ENCODE measurements around the gene RASGEF1C.
"Not testable (repeated sequence)": the region's sequence is repeated elsewhere in the genome, so short reads cannot be mapped to it uniquely, and the experiment has no call there.

Gene RASGEF1C

DNA sequence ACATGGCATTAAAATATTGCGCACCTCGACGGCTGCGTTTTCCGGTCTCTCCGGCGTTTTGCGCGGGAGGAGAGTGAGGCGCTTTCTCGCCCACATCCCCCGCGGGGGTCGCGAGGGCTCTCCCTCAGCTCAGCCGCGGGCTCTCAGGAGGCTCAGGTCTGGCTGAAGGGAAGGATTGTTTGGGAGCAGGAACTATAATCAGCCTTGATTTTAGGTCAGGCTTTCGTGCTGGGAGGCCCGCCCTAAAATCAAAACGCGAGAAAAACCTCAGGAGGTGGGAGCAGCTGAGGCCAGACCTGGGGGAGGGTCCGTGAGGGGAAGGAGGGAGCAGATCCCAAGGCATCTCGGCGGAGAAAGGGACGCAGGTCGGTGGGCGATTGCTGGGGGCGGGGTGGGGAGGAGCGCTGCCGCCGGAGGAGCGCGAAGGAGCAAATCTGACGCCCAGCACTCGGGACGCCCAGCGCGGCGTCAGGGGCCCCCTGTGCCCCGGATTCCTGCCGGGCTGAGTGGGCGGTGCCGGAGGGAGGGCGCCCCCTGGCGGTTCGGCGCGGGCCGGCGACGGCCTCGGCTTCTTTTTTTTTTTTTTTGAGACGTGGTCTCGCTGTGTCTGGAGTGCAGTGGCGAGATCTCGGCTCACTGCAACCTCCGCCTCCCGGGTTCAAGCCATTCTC is 118.8 kb downstream of the RASGEF1C start:
- no peak for TF ChIP-seq POLR2A (IDR thresholded peaks at IDR 0.05; ENCODE audit: low read depth, low read length)
- FAIRE-seq (no peak), DNase-seq (ENCODE audit: insufficient read length, low spot score) (peak; percentile 81)

DNA sequence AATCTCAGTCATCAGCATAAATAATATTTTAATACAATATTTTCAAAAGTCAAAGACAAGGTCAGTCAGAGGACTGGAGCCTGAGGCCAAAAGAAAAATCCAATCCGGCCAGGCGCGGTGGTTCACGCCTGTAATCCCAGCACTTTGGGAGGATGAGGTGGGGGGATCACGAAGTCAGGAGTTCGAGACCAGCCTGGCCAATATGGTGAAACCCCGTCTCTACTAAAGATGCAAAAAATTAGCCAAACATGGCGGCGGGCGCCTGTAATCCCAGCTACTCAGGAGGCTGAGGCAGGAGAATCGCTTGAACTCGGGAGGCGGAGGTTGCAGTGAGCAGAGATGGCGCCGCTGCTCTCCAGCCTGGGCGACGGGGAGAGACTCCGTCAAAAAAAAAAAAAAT is 119.4 kb downstream of the RASGEF1C start:
- not testable (repeated sequence) for DNase-seq (ENCODE audit: insufficient read length, low spot score); FAIRE-seq

GRCh38 chr5:180088561-180088960 is 120.5 kb downstream of the RASGEF1C start:
- TF ChIP-seq POLR2A (IDR thresholded peaks at IDR 0.05; ENCODE audit: low read depth, low read length) = no peak
- DNase-seq (ENCODE audit: insufficient read length, low spot score) (no peak), FAIRE-seq (no peak)

DNA sequence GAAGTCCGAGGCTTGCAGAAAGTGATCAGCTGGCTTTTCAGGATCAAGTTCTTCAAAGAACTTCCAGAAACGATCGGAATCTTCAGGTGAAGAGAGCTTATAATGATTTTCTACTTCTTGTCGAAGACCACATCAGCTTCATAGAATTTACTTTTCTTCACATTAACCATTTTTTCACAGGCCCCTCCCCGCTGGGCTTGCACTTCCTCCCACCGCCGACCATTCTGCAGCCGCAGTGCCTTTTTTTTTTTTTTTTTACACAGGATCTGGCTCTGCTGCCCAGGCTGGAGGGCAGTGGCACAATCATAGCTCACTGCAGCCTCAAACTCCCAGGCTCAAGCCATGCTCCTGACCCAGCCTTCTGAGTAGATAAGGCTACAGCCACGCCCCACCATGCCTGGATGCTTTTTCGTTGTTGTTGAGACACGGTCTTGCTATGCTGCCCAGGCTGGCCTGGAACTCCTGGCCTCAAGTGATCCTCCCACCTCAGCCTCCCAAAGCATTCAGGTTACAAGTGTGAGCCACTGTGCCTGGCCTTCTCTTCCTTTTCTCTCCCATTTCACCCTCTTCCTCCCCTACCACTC is 122.1 kb downstream of the RASGEF1C start:
- FAIRE-seq = no peak
- DNase-seq (ENCODE audit: insufficient read length, low spot score) = no peak
- no peak for TF ChIP-seq POLR2A (IDR thresholded peaks at IDR 0.05; ENCODE audit: low read depth, low read length)

DNA sequence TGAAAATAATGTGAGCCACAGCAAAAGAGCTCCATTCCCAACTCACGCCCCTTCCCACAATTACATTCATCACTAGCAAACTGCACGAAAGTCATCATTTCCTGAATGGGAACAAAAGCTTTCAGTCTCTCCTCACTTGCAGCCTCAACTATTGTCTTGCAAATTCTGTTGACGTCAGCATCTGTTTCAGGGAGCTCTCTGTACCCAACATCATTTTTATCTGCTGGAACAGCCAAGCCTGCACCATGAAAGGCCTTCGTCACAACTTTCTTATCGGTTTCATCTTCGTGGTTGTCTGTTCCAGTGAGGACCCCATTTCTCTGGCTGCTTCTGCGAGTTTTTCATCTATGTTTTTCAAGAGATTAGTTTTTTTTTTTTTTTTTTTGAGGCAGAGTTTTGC is 123.2 kb downstream of the RASGEF1C start:
- FAIRE-seq (no peak), DNase-seq (ENCODE audit: insufficient read length, low spot score) (no peak)
- TF ChIP-seq POLR2A (IDR thresholded peaks at IDR 0.05; ENCODE audit: low read depth, low read length) = no peak

DNA sequence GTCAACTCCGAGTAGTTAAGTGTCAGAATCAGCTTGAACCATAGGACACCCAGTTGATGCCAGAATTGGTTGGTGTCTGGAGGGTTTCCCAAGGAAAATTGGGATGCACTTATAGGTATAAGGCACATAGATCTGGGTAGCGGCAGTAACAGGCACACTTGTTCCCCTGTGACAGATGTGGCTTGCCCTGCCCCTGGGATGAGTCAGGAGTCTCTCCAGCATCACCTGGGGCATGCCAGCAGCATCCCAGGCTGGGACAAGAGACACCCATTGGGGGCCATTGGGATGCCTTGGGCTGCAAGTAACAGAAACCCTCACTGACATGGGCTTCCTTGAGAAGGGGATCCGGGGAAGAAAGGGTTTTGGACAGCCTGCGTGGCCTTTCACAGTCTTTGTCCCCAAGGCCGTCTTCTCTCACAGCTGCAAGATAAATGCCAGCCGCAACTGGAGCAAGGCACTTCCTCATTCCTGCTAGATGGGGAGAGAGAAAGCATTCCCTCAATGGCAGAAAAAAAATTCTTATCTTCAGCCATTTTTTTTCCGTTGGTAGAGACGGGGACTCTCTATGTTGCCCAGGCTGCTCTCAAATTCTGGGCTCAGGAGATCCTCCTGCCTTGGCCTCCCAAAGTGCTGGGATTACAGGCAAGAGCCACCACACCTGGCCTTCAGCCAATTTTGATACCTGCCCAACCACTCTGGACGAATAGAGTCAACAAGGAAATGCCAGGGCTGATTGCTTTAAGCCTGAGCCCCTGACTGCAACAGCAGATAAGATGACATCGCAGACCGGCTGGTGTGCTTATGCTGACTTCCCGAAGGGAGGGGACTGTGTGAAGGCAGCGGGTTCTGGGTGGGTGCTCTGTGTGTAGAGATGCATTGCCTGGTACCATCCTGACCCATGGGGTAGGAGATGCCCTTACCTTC is 124.1 kb downstream of the RASGEF1C start:
- FAIRE-seq (no peak), DNase-seq (ENCODE audit: insufficient read length, low spot score) (no peak)
- TF ChIP-seq POLR2A (IDR thresholded peaks at IDR 0.05; ENCODE audit: low read depth, low read length) = no peak

GRCh38 chr5:180083529-180084060 is 125.4 kb downstream of the RASGEF1C start:
- no peak for DNase-seq (ENCODE audit: insufficient read length, low spot score)
- TF ChIP-seq POLR2A (IDR thresholded peaks at IDR 0.05; ENCODE audit: low read depth, low read length) = no peak
- FAIRE-seq = no peak

DNA sequence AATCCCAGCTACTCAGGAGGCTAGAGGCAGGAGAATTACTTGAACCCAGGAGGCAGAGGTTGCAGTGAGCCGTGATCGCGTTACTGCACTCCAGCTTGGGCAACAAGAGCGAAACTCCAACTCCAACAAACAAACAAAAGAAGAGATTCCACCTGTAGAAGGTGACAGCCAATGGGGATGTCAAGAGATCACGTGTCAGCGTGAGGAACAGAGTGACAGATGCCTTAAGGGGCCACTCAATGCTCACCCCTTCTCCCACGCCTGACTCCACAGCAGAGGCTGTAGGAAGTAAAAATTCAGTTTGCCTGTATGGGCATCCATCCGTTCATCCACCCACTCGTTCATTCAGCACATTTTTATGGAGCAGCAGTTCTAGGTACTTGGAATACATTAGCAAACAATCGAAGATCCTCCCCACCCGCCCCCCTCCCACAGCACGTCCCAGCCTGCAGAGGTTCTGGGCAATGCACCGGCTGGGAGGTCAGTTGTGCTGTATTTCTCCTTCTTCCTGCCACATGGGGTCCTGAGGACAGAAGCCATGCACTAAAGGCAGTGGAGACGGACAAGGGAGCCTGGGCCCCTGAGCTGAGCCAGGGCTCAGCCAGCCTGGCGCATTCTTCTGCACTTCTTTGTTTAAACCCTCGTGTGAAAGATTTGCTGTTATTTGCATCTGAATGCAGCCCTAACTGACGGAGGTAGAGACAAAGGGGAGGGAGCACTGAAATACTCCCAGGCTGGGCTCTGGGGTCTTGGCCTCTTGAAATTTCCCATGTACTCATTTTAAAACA is 126.2 kb downstream of the RASGEF1C start:
- DNase-seq (ENCODE audit: insufficient read length, low spot score) (no peak), FAIRE-seq (no peak)
- TF ChIP-seq POLR2A (IDR thresholded peaks at IDR 0.05; ENCODE audit: low read depth, low read length) = no peak

DNA sequence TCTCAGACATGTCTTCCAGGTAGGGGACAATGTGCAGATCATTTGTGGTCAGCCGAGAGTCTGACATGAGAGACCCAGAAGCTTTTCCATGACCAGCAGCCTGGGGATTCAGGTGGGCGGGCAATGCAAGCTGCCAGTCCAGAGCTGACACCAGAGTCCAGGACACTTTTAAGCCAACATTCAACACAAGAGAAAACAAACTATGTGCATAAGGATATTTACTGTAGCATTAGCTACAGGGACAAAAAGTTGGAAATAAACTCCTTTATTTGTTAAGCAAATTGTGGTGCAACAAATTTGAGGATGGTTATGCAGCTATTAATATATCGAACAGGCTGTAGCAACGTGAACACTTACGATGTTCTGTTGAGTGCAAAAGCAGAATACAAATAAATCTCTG is 127.5 kb downstream of the RASGEF1C start:
- DNase-seq (ENCODE audit: insufficient read length, low spot score) (no peak), FAIRE-seq (no peak)

DNA sequence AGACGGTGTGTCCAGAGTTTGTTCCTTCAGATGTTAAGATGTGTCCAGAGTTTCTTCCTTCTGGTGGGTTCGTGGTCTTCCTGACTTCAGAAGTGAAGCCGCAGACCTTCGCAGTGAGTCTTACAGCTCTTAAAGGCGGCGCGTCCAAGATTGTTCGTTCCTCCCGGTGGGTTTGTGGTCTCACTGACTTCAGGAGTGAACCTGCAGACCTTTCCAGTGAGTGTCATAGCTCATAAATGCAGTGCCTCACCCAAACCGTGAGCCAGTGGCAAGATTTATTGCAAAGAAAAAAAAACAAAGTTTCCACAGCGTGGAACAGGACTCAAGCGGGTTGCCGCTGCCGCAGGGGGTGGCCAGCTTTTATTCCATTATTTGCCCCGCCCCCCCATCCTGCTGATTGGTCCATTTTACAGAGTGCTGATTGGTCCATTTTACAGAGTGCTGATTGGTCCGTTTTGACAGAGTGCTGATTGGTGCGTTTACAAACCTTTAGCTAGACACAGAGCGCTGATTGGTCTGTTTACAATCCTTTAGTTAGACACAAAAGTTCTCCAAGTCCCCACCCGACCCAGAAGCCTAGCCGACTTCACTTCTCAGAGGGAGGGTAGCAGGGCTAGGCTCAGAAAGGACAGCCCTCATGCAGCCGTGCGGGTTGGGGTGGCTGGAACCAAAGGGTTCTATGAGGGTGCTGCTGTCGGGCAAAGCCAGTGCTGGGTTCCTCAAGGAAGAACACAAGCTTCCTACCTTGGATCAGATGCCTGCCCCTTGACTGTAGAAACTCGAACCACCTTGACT is 128.3 kb downstream of the RASGEF1C start:
- DNase-seq (ENCODE audit: insufficient read length, low spot score) (no peak), FAIRE-seq (no peak)
- TF ChIP-seq POLR2A (IDR thresholded peaks at IDR 0.05; ENCODE audit: low read depth, low read length) = no peak

More for the DNA sequence above, 127.5 kb downstream of the RASGEF1C start:
- TF ChIP-seq POLR2A (IDR thresholded peaks at IDR 0.05; ENCODE audit: low read depth, low read length) = no peak

GRCh38 chr5:180079702-180080466 is 129.1 kb downstream of the RASGEF1C start:
- no peak for TF ChIP-seq POLR2A (IDR thresholded peaks at IDR 0.05; ENCODE audit: low read depth, low read length)
- FAIRE-seq (no peak), DNase-seq (ENCODE audit: insufficient read length, low spot score) (no peak)

DNA sequence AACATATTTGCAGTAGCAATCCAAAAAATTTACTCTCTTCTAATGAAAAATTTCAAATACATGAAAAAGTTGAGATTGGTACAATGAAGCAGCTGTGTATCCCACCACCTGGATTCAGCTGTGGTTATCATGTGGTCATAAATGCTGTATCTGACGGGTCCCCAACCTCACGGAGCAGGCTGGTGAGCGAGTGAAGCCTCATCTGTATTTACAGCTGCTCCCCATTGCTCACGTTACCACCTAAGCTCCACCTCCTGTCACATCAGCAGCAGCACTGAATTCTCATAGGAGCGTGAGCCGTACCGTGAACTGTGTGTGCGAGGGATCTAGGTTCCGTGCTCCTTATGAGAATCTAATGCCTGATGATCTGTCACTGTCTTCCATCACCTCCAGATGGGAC is 130.7 kb downstream of the RASGEF1C start:
- FAIRE-seq (no peak), DNase-seq (ENCODE audit: insufficient read length, low spot score) (no peak)

More for the DNA sequence above, 130.7 kb downstream of the RASGEF1C start:
- no peak for TF ChIP-seq POLR2A (IDR thresholded peaks at IDR 0.05; ENCODE audit: low read depth, low read length)

Measured in H54 (cell line).